Adrenal gland (tissue), 12 donors: ENCODE results near the gene AIFM2. TPM values are rescaled to one million over a fixed set of nuclear protein-coding genes. Genes with fewer than 3 reads are reported as not detected.

Experiments used
- DNase-seq, 7 donors: peaks; one replicate each; pipeline ENCODE4 v3.0.0-alpha.2; 2019 to 2020
- H3K27ac ChIP-seq, 5 donors: fragments of 200-600 bp; sonication (generic) in 4 of 5; 1 replicate in 3 of 5; 2 replicates in 2 of 5; pipeline versions ENCODE4 v1.5.1 to v1.8.0; 2016 to 2020; ENCODE audit warnings: mild to moderate bottlenecking in 1 of 5
- H3K27me3 ChIP-seq: fragments of 200-600 bp; 2 replicates; pipeline ENCODE4 v1.8.0; 2021
- H3K36me3 ChIP-seq, 2 donors: fragments of 200-600 bp; replicated peaks in 1 of 2; 1 replicate in 1 of 2; 2 replicates in 1 of 2; pipeline versions ENCODE4 v1.5.1 to v1.8.0; 2018 to 2022
- H3K4me1 ChIP-seq, 2 donors: fragments of 200-600 bp; replicated peaks in 1 of 2; 1 replicate in 1 of 2; 2 replicates in 1 of 2; pipeline versions ENCODE4 v1.5.1 to v1.8.0; 2018 to 2021
- H3K4me3 ChIP-seq, 4 donors: fragments of 200-600 bp; sonication (generic) in 3 of 4; one replicate each; pipeline ENCODE4 v1.5.1; 2016 to 2018
- H3K9me3 ChIP-seq, 3 donors: fragments of 200-600 bp; sonication (generic) in 1 of 3; replicated peaks in 1 of 3; 1 replicate in 2 of 3; 2 replicates in 1 of 3; pipeline versions ENCODE4 v1.5.1 to v1.8.0; 2016 to 2021
- CTCF ChIP-seq, 6 experiments: fragments of 450-650 bp in 4 of 6; fragments of 200-600 bp in 2 of 6; sonication (generic) in 1 of 6; IDR thresholded peaks; 1 replicate in 5 of 6; 2 replicates in 1 of 6; pipeline versions ENCODE4 v1.5.1 to v1.8.0; 2016 to 2021; ENCODE audit warnings: antibody characterized with exemption in 6 of 6, mild to moderate bottlenecking in 2 of 6, moderate library complexity in 1 of 6
- POLR2A ChIP-seq, 2 donors: fragments of 450-650 bp; IDR thresholded peaks; one replicate each; pipeline ENCODE4 v1.6.1; 2017; ENCODE audit warnings: antibody characterized with exemption in 2 of 2, mild to moderate bottlenecking in 2 of 2, moderate library complexity in 1 of 2
- WGBS, 4 donors: extraction: QIAGEN DNeasy Blood & Tissue Kit in 2 of 4; methylation state at CpG; one replicate each; pipeline versions ENCODE4 v1.1.5 to v1.1.7; 2013 to 2017; 5-methylcytosine and 5-hydroxymethylcytosine counted together
- intact Hi-C, 2 donors: fragments of 100-400 bp; cut with DNase I; formaldehyde crosslinking; loops; one replicate each; pipeline versions ENCODE4 v1.14.1 to v1.15.0; 2022 to 2023
- polyA plus RNA-seq, 3 donors: library from polyadenylated mRNA; stranded (reverse); fragments of 200-250 nt in 2 of 3; fragments of 350-450 nt in 1 of 3; fragmentation: Illumina TruSeq in 1 of 3; extraction: RNeasy Lipid Tissue Mini Kit (QIAGEN cat#74804) in 1 of 3; gene quantifications; one replicate each; pipeline ENCODE4 v1.2.3, GENCODE V29; 2013 to 2014
- total RNA-seq, 9 donors: library from RNA; depleted of rRNA in 4 of 9; stranded (reverse); fragments of >200 nt in 4 of 9; fragments of 120-200 nt in 1 of 9; fragmentation: NEBNext Ultra II Directional in 1 of 9; extraction: Animal tissue kit (Norgen Biotek cat#: 25700) in 1 of 9; gene quantifications; one replicate each; pipeline versions ENCODE4 v1.1.0 to v1.2.4, GENCODE V29; 2013 to 2023
- donor health status: healthy with polysubstance abuse.
- donor health status: Bipolar disorder and iron deficiency.
- donor health status: DM: yes; HTN: yes; CAD: no.
- donor health status: DM: no; HTN: no; CAD: no.
- donor health status: DM: no; HTN: no; CAD: no.
- donor health status: DM: yes; HTN: yes; CAD: no.

Gene AIFM2
- total and polyA plus RNA-seq, 12 donors = 7.4 to 31.2 (median 12.7) TPM

GRCh38 chr10:70078329-70078728 is 54.3 kb downstream of the AIFM2 start:
- Histone ChIP-seq H3K4me1 (no peaks in the 10 kb centered on the region), H3K27me3 (no peaks in the 10 kb centered on the region), H3K4me3 (no peak overlapping the region), H3K9me3 (no peaks in the 10 kb centered on the region), H3K27ac (no peak overlapping the region), H3K36me3 (no peaks in the 10 kb centered on the region)
- DNase-seq = no peak
- WGBS, 4 donors = 93 to 97% (median 96%) methylated on average over 3 to 5 of the region's 5 CpGs
- intact Hi-C loops = no loop called here
- TF ChIP-seq POLR2A (IDR thresholded peaks at IDR 0.05) (no peak), CTCF (IDR thresholded peaks at IDR 0.05) (no peak)

- H3K27ac ChIP-seq = no peak overlapping the region
- intact Hi-C loops = no loop called here
- H3K27me3 ChIP-seq = no peaks in the 10 kb centered on the region
- H3K4me3 ChIP-seq = no peak overlapping the region
- WGBS, 4 donors = 87 to 96% (median 92%) methylated on average over 2 of the region's 2 CpGs
- H3K4me1 ChIP-seq = no peaks in the 10 kb centered on the region
- no peaks in the 10 kb centered on the region for H3K9me3 ChIP-seq
- TF ChIP-seq POLR2A (IDR thresholded peaks at IDR 0.05) = no peak
- TF ChIP-seq CTCF (IDR thresholded peaks at IDR 0.05) = no peak
- H3K36me3 ChIP-seq = no peaks in the 10 kb centered on the region
- DNase-seq = no peak
Observed at GRCh38 chr10:70074971-70075370, 57.7 kb downstream of the AIFM2 start.

- WGBS, 4 donors = 87 to 100% (median 90%) methylated on average over 2 of the region's 2 CpGs
- H3K36me3 ChIP-seq = no peaks in the 10 kb centered on the region
- no peaks in the 10 kb centered on the region for H3K9me3 ChIP-seq
- no peak overlapping the region for H3K4me3 ChIP-seq
- H3K4me1 ChIP-seq = no peaks in the 10 kb centered on the region
- no peaks in the 10 kb centered on the region for H3K27me3 ChIP-seq
- intact Hi-C loops = no loop called here
- H3K27ac ChIP-seq = no peak overlapping the region
- no peak for TF ChIP-seq POLR2A (IDR thresholded peaks at IDR 0.05)
- no peak for DNase-seq
Observed at GRCh38 chr10:70074165-70074564, 58.5 kb downstream of the AIFM2 start.

GRCh38 chr10:70070834-70071233 is 61.8 kb downstream of the AIFM2 start:
- TF ChIP-seq CTCF (IDR thresholded peaks at IDR 0.05) (no peak), POLR2A (IDR thresholded peaks at IDR 0.05) (no peak)
- intact Hi-C loops = no loop called here

GRCh38 chr10:70069346-70069745 is 63.3 kb downstream of the AIFM2 start:
- Histone ChIP-seq H3K27me3 (no peaks in the 10 kb centered on the region), H3K4me3 (no peak overlapping the region), H3K27ac (no peak overlapping the region), H3K36me3 (no peaks in the 10 kb centered on the region), H3K4me1 (no peaks in the 10 kb centered on the region), H3K9me3 (no peaks in the 10 kb centered on the region)
- no peak for DNase-seq
- intact Hi-C loops = no loop called here
- TF ChIP-seq POLR2A (IDR thresholded peaks at IDR 0.05) (no peak), CTCF (IDR thresholded peaks at IDR 0.05) (no peak)
- WGBS, 4 donors = 81 to 88% (median 84%) methylated on average over 4 to 5 of the region's 5 CpGs

More at GRCh38 chr10:70070834-70071233, 61.8 kb downstream of the AIFM2 start:
- H3K27me3 ChIP-seq = no peaks in the 10 kb centered on the region
- WGBS, 4 donors = 88 to 96% (median 92%) methylated on average over 5 to 11 of the region's 11 CpGs
- no peaks in the 10 kb centered on the region for H3K9me3 ChIP-seq
- no peaks in the 10 kb centered on the region for H3K4me1 ChIP-seq
- H3K27ac ChIP-seq = no peak overlapping the region
- DNase-seq = no peak
- no peak overlapping the region for H3K4me3 ChIP-seq
- no peaks in the 10 kb centered on the region for H3K36me3 ChIP-seq
